ENCODE results near the gene ST3GAL4. TPM values are rescaled to one million over a fixed set of nuclear protein-coding genes. Genes with fewer than 3 reads are reported as not detected.

ST3GAL4 gene
- total RNA-seq, 1 donor from 2014 or later: 41.5 TPM

GRCh38 chr11:126423743-126424142, 68.3 kb downstream of the ST3GAL4 start:
- DNase-seq (ENCODE audit: extremely low spot score in 2 of 2): no peak
- Histone ChIP-seq H3K9me3 (no peaks in the 10 kb centered on the region), H3K27me3 (no peaks in the 10 kb centered on the region), H3K4me3 (no peak overlapping the region), H3K4me1 (no peaks in the 10 kb centered on the region), H3K27ac (no peak overlapping the region), H3K36me3 (no peaks in the 10 kb centered on the region)
- intact Hi-C loops (cut with DNase I): no loop called here
- TF ChIP-seq POLR2AphosphoS5 (IDR thresholded peaks at IDR 0.05; ENCODE audit: insufficient read depth in 1 of 2, low read depth in 1 of 2) (no peak), POLR2A (IDR thresholded peaks at IDR 0.05) (no peak), CTCF (IDR thresholded peaks at IDR 0.05) (no peak)

- no peak overlapping the region for H3K27ac ChIP-seq
- H3K4me1 ChIP-seq: no peaks in the 10 kb centered on the region
- TF ChIP-seq CTCF (IDR thresholded peaks at IDR 0.05) (no peak), POLR2A (IDR thresholded peaks at IDR 0.05) (no peak), POLR2AphosphoS5 (IDR thresholded peaks at IDR 0.05; ENCODE audit: insufficient read depth in 1 of 2, low read depth in 1 of 2) (no peak)
- H3K4me3 ChIP-seq: no peak overlapping the region
- no peaks in the 10 kb centered on the region for H3K9me3 ChIP-seq
- H3K27me3 ChIP-seq: no peaks in the 10 kb centered on the region
- H3K36me3 ChIP-seq: no peaks in the 10 kb centered on the region
- intact Hi-C loops (cut with DNase I): no loop called here
- DNase-seq (ENCODE audit: extremely low spot score in 2 of 2): no peak
These were observed 69.1 kb downstream of the ST3GAL4 start for GRCh38 chr11:126424471-126425039.

GRCh38 chr11:126426106-126426505, 70.6 kb downstream of the ST3GAL4 start:
- Histone ChIP-seq H3K27ac (no peak overlapping the region), H3K9me3 (no peaks in the 10 kb centered on the region), H3K36me3 (no peaks in the 10 kb centered on the region), H3K4me1 (peaks cover 2% of the 10 kb centered on the region), H3K27me3 (no peaks in the 10 kb centered on the region), H3K4me3 (no peak overlapping the region)
- intact Hi-C loops (cut with DNase I): no loop called here
- TF ChIP-seq POLR2AphosphoS5 (IDR thresholded peaks at IDR 0.05; ENCODE audit: insufficient read depth in 1 of 2, low read depth in 1 of 2): no peak
- no peak for TF ChIP-seq CTCF (IDR thresholded peaks at IDR 0.05)
- TF ChIP-seq POLR2A (IDR thresholded peaks at IDR 0.05): no peak
- DNase-seq (ENCODE audit: extremely low spot score in 2 of 2): no peak

- Histone ChIP-seq H3K4me3 (no peak overlapping the region), H3K9me3 (no peaks in the 10 kb centered on the region), H3K36me3 (no peaks in the 10 kb centered on the region), H3K27me3 (no peaks in the 10 kb centered on the region), H3K27ac (no peak overlapping the region), H3K4me1 (peaks cover 11% of the 10 kb centered on the region)
- intact Hi-C loops (cut with DNase I): no loop called here
- TF ChIP-seq CTCF (IDR thresholded peaks at IDR 0.05): no peak
- TF ChIP-seq POLR2A (IDR thresholded peaks at IDR 0.05): no peak
- no peak for TF ChIP-seq POLR2AphosphoS5 (IDR thresholded peaks at IDR 0.05; ENCODE audit: insufficient read depth in 1 of 2, low read depth in 1 of 2)
- DNase-seq (ENCODE audit: extremely low spot score in 2 of 2): no peak
These were observed 71.6 kb downstream of the ST3GAL4 start for GRCh38 chr11:126426820-126427749.
